Esophagus squamous epithelium (tissue), 5 donors: ENCODE results near the gene TIGD3. TPM values are rescaled to one million over a fixed set of nuclear protein-coding genes. Genes with fewer than 3 reads are reported as not detected.

Experiments used
- DNase-seq: peaks from one replicate; lab custom pipeline; 2025; lab: John Stamatoyannopoulos, UW
- H3K27ac ChIP-seq, 4 donors: fragments of 200-600 bp; sonication (generic); one replicate each; pipeline ENCODE4 v1.5.1; 2016 to 2019; ENCODE audit warnings: mild to moderate bottlenecking in 1 of 4
- H3K27me3 ChIP-seq, 4 donors: fragments of 200-600 bp; sonication (generic); 1 replicate in 3 of 4; 2 replicates in 1 of 4; pipeline versions ENCODE4 v1.5.1 to v1.6.0; 2017 to 2021; ENCODE audit warnings: antibody characterized with exemption in 1 of 4
- H3K36me3 ChIP-seq, 3 donors: fragments of 200-600 bp; sonication (generic); one replicate each; pipeline ENCODE4 v1.5.1; 2016 to 2019
- H3K4me1 ChIP-seq, 3 donors: fragments of 200-600 bp; sonication (generic); one replicate each; pipeline ENCODE4 v1.5.1; 2017 to 2019
- H3K4me3 ChIP-seq, 4 donors: fragments of 200-600 bp; sonication (generic); 1 replicate in 3 of 4; 2 replicates in 1 of 4; pipeline ENCODE4 v1.5.1; 2016 to 2019; ENCODE audit warnings: mild to moderate bottlenecking in 2 of 4, moderate library complexity in 1 of 4
- H3K9me3 ChIP-seq, 3 donors: fragments of 200-600 bp; sonication (generic); one replicate each; pipeline ENCODE4 v1.5.1; 2016 to 2019
- POLR2A ChIP-seq, 4 donors: fragments of 450-650 bp; IDR thresholded peaks; one replicate each; pipeline ENCODE4 v1.6.1; 2017; ENCODE audit warnings: antibody characterized with exemption in 4 of 4, mild to moderate bottlenecking in 4 of 4, moderate library complexity in 3 of 4
- WGBS, 2 donors: methylation state at CpG; one replicate each; pipeline ENCODE4 v1.1.5; 2018; 5-methylcytosine and 5-hydroxymethylcytosine counted together
- intact Hi-C: fragments of 100-400 bp; cut with DNase I; formaldehyde crosslinking; loops from one replicate; pipeline ENCODE4 v1.15.0; 2022
- total RNA-seq, 4 donors: library from RNA; depleted of rRNA; stranded (reverse); fragments of >200 nt; gene quantifications; one replicate each; pipeline ENCODE4 v1.1.0, GENCODE V29; 2016
- TF ChIP-seq, protein P1 (sequence below), 6 experiments: fragments of 450-650 bp in 4 of 6; fragments of 200-600 bp in 2 of 6; sonication (generic) in 2 of 6; IDR thresholded peaks; one replicate each; pipeline ENCODE4 v1.5.1; 2016 to 2019; ENCODE audit warnings: antibody characterized with exemption in 6 of 6, mild to moderate bottlenecking in 4 of 6, moderate library complexity in 4 of 6
- donor health status: DM: yes; HTN: yes; CAD: no.

TIGD3 gene
- total RNA-seq, 4 donors from 2014 or later: 0.13 to 1.3 (median 0.56) TPM

DNA sequence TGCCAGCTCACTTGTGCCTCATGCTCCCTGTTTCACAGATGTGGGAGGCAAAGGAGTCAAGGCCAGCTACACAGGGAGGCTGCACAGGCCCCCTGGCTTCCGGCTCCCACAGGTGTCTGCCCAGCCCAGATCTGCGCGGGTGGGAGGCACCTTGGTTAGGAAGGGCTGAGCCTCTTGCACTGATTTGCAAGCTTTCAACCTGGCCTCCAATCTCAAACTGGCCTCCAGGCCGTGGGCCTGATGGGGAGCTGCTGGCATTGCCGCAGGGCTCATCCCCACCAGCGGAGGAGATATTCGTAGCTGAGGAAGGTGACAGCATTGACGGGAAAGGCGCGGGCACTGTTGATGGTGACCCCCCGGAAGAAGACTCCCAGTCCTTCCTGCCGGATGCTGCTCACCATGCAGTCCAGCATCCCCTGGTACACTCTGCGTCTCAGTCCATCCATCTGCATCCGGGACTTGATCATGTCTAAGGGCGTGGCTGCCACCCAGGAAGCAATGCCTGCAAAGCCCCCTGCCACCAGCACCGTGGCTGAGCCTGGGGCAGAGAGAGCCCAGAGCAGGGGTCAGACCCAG, 21.7 kb downstream of the TIGD3 start:
- H3K27ac ChIP-seq: no peak overlapping the region
- H3K4me3 ChIP-seq: no peak overlapping the region
- peaks cover 0 to 38% (median 10%) of the 10 kb centered on the region in 3 donors for H3K4me1 ChIP-seq
- 80 to 88% methylated on average over 1 to 5 of the region's 16 CpGs for WGBS, 2 donors
- H3K36me3 ChIP-seq: no peaks in the 10 kb centered on the region
- no peaks in the 10 kb centered on the region for H3K9me3 ChIP-seq
- H3K27me3 ChIP-seq: no peaks in the 10 kb centered on the region
- no peak for TF ChIP-seq POLR2A (IDR thresholded peaks at IDR 0.05)
- TF ChIP-seq, protein P1, sequence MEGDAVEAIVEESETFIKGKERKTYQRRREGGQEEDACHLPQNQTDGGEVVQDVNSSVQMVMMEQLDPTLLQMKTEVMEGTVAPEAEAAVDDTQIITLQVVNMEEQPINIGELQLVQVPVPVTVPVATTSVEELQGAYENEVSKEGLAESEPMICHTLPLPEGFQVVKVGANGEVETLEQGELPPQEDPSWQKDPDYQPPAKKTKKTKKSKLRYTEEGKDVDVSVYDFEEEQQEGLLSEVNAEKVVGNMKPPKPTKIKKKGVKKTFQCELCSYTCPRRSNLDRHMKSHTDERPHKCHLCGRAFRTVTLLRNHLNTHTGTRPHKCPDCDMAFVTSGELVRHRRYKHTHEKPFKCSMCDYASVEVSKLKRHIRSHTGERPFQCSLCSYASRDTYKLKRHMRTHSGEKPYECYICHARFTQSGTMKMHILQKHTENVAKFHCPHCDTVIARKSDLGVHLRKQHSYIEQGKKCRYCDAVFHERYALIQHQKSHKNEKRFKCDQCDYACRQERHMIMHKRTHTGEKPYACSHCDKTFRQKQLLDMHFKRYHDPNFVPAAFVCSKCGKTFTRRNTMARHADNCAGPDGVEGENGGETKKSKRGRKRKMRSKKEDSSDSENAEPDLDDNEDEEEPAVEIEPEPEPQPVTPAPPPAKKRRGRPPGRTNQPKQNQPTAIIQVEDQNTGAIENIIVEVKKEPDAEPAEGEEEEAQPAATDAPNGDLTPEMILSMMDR (IDR thresholded peaks at IDR 0.05): no peak
- DNase-seq: no peak
- intact Hi-C loops: no loop called here

DNA sequence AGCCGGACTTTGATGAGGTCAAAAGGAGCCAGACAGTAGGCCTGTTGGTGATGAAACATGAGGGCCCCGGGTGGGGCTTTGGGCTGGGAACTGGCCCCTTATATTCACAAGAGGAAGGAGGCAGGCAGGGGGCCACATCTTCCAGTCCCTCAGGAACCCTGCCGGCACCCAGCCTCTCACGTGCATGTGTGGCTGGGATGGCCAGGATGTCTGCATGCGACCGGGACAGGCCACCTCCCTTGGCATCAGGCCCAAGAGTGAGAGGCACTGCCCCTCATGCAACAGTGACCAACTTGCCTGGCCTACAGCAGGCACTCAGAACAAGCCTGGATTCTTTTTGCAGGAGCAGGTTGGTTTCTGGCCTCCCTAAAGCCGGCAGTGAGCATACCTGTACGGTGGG, 22.5 kb downstream of the TIGD3 start:
- intact Hi-C loops: no loop called here
- H3K36me3 ChIP-seq: no peaks in the 10 kb centered on the region
- WGBS, 2 donors: 60% methylated on average over 2 to 4 of the region's 8 CpGs
- H3K27me3 ChIP-seq: no peaks in the 10 kb centered on the region
- peaks cover 5 to 46% (median 17%) of the 10 kb centered on the region in 3 donors for H3K4me1 ChIP-seq
- DNase-seq: no peak
- H3K9me3 ChIP-seq: no peaks in the 10 kb centered on the region
- TF ChIP-seq, protein P1 (IDR thresholded peaks at IDR 0.05): no peak
- TF ChIP-seq POLR2A (IDR thresholded peaks at IDR 0.05): no peak
- no peak overlapping the region for H3K4me3 ChIP-seq
- no peak overlapping the region for H3K27ac ChIP-seq

DNA sequence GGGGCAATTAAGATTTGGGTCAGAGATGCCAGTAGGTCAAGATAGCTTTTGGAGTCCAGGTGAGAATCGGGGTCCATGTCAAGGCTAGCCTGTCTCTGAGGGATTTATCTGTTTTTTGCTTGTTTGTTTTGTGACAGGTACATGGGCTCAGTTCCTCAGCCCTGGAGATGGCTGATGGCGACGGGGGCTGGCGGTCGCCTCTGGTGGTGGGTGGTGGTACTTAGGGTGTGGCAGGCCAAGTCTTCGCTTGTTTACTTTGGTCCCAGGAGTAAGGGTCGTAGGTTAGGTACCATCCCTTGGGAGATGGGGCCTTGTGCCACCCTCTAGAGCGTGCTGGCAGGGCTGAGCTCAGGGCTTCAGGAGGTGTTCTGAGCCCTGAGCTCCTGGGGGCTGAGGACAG, 23.2 kb downstream of the TIGD3 start:
- Histone ChIP-seq H3K27ac (peak overlapping the region in 1 of 4 donors; percentile 32), H3K4me3 (no peak overlapping the region), H3K4me1 (peaks cover 9 to 53% (median 21%) of the 10 kb centered on the region in 3 donors), H3K27me3 (no peaks in the 10 kb centered on the region), H3K9me3 (no peaks in the 10 kb centered on the region), H3K36me3 (no peaks in the 10 kb centered on the region)
- 76 to 85% methylated on average over 7 of the region's 8 CpGs for WGBS, 2 donors
- intact Hi-C loops: no loop called here
- no peak for TF ChIP-seq POLR2A (IDR thresholded peaks at IDR 0.05)
- TF ChIP-seq, protein P1 (IDR thresholded peaks at IDR 0.05): no peak
- no peak for DNase-seq

DNA sequence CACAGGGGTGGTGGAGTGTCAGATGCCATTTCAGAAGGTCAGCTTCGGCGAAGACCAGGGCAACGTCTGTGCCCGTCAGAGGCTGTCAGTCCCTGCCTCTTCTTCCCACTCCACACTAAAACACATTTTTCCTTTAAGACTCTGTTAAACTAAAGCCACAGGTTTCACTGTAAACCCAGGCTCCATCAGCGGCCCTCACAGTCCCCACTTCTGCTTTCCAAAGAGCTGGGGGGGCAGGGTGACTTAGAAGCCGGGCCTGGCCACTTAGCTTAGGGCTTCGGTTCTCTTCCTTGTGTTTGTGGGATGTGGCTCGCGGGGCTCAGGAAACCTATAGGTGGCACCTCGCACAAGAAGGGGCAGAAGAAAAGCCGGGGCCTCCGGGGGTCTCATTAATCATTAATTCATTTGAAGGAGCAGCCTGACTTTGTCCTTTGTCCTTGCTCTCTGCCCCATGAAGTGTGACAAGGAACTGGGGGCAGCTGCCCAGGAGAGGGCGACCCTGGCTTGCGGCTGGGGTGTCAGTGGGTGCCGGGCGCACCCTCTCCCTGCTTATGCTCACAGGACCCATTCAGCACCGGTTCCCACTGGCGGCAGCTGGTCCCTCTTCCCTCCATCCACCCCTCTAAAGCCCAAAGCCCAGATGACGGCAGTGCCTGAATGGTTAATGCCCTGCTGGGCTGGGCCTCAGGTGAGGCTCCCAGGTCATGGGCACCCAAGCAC, 23.8 kb downstream of the TIGD3 start:
- intact Hi-C loops: no loop called here
- Histone ChIP-seq H3K4me1 (peaks cover 15 to 59% (median 27%) of the 10 kb centered on the region in 3 donors), H3K4me3 (no peak overlapping the region), H3K36me3 (no peaks in the 10 kb centered on the region), H3K27me3 (no peaks in the 10 kb centered on the region), H3K27ac (peak overlapping the region in 1 of 4 donors; percentile 32), H3K9me3 (no peaks in the 10 kb centered on the region)
- WGBS, 2 donors: 69 to 73% methylated on average over 9 of the region's 19 CpGs
- no peak for TF ChIP-seq POLR2A (IDR thresholded peaks at IDR 0.05)
- TF ChIP-seq, protein P1 (IDR thresholded peaks at IDR 0.05): no peak
- DNase-seq: no peak

GRCh38 chr11:65378928-65379638, 24.5 kb downstream of the TIGD3 start:
- Histone ChIP-seq H3K9me3 (no peaks in the 10 kb centered on the region), H3K4me1 (peaks cover 20 to 66% (median 34%) of the 10 kb centered on the region in 3 donors), H3K36me3 (no peaks in the 10 kb centered on the region), H3K27me3 (no peaks in the 10 kb centered on the region), H3K27ac (no peak overlapping the region), H3K4me3 (no peak overlapping the region)
- no peak for DNase-seq
- intact Hi-C loops: no loop called here
- TF ChIP-seq POLR2A (IDR thresholded peaks at IDR 0.05): no peak
- WGBS, 2 donors: no CpG with 5 or more reads among the region's 14 CpGs
